Stomach (tissue), 9 donors: ENCODE measurements around the gene HIP1. TPM values are rescaled to one million over a fixed set of nuclear protein-coding genes. Genes with fewer than 3 reads are reported as not detected.
"Not testable (repeated sequence)": the region's sequence is repeated elsewhere in the genome, so short reads cannot be mapped to it uniquely, and the experiment has no call there.

Source experiments
- DNase-seq, 2 donors: peaks; one replicate each; pipeline versions ENCODE4 v3.0.0 to v3.0.0-alpha.2; 2013 to 2019
- H3K27ac ChIP-seq, 5 donors: fragments of 200-600 bp in 4 of 5; sonication (generic) in 4 of 5; one replicate each; pipeline ENCODE4 v1.5.1; 2013 to 2019; ENCODE audit warnings: mild to moderate bottlenecking in 1 of 5, moderate library complexity in 1 of 5
- H3K27me3 ChIP-seq, 3 donors: fragments of 200-600 bp; sonication (generic); one replicate each; pipeline ENCODE4 v1.5.1; 2017 to 2019; ENCODE audit warnings: mixed run types in 1 of 3
- H3K36me3 ChIP-seq, 4 donors: fragments of 200-600 bp; sonication (generic); 1 replicate in 3 of 4; 2 replicates in 1 of 4; pipeline ENCODE4 v1.5.1; 2016 to 2019
- H3K4me1 ChIP-seq, 4 donors: fragments of 200-600 bp; sonication (generic); one replicate each; pipeline ENCODE4 v1.5.1; 2016 to 2019
- H3K4me3 ChIP-seq, 4 donors: fragments of 200-600 bp; sonication (generic) in 3 of 4; one replicate each; pipeline ENCODE4 v1.5.1; 2016 to 2019; ENCODE audit warnings: mild to moderate bottlenecking in 1 of 4
- H3K9me3 ChIP-seq, 4 donors: fragments of 200-600 bp; sonication (generic); one replicate each; pipeline ENCODE4 v1.5.1; 2016 to 2019
- EP300 ChIP-seq: sonication (generic); formaldehyde crosslinking; IDR thresholded peaks from one replicate; pipeline ENCODE4 v1.6.1; 2017; ENCODE audit warnings: antibody characterized with exemption
- POLR2A ChIP-seq, 4 donors: fragments of 450-650 bp; IDR thresholded peaks; one replicate each; pipeline ENCODE4 v1.6.1; 2016; ENCODE audit warnings: antibody characterized with exemption in 4 of 4, control low read depth in 2 of 4, mild to moderate bottlenecking in 1 of 4, moderate library complexity in 1 of 4
- POLR2AphosphoS5 ChIP-seq, 3 donors: sonication (generic); formaldehyde crosslinking; IDR thresholded peaks; one replicate each; pipeline ENCODE4 v1.6.1; 2016; ENCODE audit warnings: antibody characterized with exemption in 3 of 3
- WGBS, 5 donors: extraction: QIAGEN DNeasy Blood & Tissue Kit in 3 of 5; methylation state at CpG; one replicate each; pipeline versions ENCODE4 v1.1.5 to v1.1.7; 2013 to 2018; 5-methylcytosine and 5-hydroxymethylcytosine counted together
- intact Hi-C: fragments of 100-400 bp; cut with DNase I; formaldehyde crosslinking; loops from one replicate; pipeline ENCODE4 v1.15.1; 2023; ENCODE audit warnings: low total_unique reads
- polyA plus RNA-seq, 3 donors: library from polyadenylated mRNA; stranded (reverse); fragments of 200-250 nt; gene quantifications; one replicate each; pipeline ENCODE4 v1.2.3, GENCODE V29; 2013
- total RNA-seq, 5 donors: library from RNA; depleted of rRNA; stranded (reverse); fragments of >200 nt; gene quantifications; one replicate each; pipeline versions ENCODE4 v1.1.0 to v1.2.3, GENCODE V29; 2014 to 2016
- TF ChIP-seq, protein P1 (sequence below), 7 experiments: fragments of 450-650 bp in 4 of 7; fragments of 200-600 bp in 3 of 7; sonication (generic) in 3 of 7; IDR thresholded peaks; one replicate each; pipeline ENCODE4 v1.5.1; 2016 to 2019; ENCODE audit warnings: antibody characterized with exemption in 7 of 7, control low read depth in 2 of 7, mild to moderate bottlenecking in 1 of 7
- donor health status: healthy with polysubstance abuse.
- donor health status: Bipolar disorder and iron deficiency.
- donor health status: healthy.

Gene HIP1
- total and polyA plus RNA-seq, 8 donors, result 2.8 to 15.8 (median 6.8) TPM

DNA sequence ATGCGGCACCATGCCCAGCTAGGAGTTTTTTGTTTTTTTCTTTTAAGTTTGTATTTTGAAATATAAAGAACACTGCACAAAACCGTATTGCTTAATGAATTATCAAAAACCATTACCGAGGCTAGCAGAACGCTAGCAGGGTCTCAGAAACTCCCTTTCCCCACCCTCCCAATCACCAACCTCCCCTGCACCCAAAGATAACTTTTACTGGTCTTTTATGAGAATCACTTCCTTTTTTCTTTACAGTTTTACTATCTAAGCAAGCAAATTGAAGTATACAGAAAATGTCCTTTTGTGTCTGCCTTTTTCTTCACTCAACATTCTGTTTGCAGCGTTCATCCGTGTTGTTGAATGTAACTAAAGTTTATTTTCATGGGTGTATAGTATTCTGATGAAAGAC is 13.4 kb downstream of the HIP1 start:
- WGBS, 5 donors, result 83 to 90% (median 89%) methylated on average over 6 of the region's 6 CpGs
- TF ChIP-seq EP300 (no peak), POLR2A (IDR thresholded peaks at IDR 0.05) (no peak), POLR2AphosphoS5 (IDR thresholded peaks at IDR 0.05) (no peak)
- TF ChIP-seq, protein P1, sequence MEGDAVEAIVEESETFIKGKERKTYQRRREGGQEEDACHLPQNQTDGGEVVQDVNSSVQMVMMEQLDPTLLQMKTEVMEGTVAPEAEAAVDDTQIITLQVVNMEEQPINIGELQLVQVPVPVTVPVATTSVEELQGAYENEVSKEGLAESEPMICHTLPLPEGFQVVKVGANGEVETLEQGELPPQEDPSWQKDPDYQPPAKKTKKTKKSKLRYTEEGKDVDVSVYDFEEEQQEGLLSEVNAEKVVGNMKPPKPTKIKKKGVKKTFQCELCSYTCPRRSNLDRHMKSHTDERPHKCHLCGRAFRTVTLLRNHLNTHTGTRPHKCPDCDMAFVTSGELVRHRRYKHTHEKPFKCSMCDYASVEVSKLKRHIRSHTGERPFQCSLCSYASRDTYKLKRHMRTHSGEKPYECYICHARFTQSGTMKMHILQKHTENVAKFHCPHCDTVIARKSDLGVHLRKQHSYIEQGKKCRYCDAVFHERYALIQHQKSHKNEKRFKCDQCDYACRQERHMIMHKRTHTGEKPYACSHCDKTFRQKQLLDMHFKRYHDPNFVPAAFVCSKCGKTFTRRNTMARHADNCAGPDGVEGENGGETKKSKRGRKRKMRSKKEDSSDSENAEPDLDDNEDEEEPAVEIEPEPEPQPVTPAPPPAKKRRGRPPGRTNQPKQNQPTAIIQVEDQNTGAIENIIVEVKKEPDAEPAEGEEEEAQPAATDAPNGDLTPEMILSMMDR (IDR thresholded peaks at IDR 0.05), result no peak
- Histone ChIP-seq H3K9me3 (no peaks in the 10 kb centered on the region), H3K27ac (no peak overlapping the region), H3K36me3 (no peaks in the 10 kb centered on the region), H3K4me1 (peaks cover 6 to 16% (median 14%) of the 10 kb centered on the region in 4 donors), H3K4me3 (no peak overlapping the region), H3K27me3 (no peaks in the 10 kb centered on the region)
- intact Hi-C loops, result loop anchor here (10.0 kb wide), 1 partner anchor 61 kb away; no protein-coding TSS in a partner anchor
- DNase-seq, result no peak

DNA sequence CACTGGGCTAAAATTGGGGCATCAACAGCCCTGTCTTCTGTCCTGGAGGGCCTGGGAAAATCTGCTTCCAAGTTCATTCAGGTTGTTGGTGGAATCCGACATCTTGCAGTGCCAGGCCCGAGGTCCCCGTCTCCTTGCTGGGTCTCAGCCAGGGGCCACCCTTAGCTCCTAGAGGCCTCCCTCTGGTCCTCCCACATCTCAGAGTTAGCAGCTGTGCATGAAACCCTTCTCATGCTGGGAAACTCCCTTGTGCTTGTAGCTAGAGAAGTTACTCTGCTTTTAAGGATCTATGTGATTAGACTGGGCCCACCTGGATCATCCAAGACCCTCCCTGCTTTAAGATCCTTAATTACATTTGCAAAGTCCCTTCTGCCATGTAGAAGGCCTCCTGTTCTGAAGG is 15.3 kb downstream of the HIP1 start:
- H3K27ac ChIP-seq, result no peak overlapping the region
- no peak for TF ChIP-seq POLR2AphosphoS5 (IDR thresholded peaks at IDR 0.05)

DNA sequence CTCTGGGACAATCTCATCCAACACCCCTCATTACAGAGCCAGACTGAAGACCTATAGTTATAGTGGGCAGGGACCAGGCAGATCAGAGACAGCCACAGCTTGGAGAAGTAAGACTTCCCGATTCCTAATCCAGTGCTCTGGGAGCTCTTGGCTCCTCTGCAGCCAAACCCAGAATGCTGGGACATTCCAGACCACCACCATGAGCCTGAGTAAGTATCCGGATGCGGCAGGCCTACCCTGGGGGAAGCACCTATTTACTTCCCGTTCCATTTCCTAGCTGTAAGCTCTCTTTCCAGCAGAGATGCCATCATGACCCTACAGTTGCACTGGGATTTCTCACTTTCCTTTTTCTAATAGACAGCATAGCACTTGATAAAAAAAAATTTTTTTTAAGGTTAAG is 16.4 kb downstream of the HIP1 start:
- TF ChIP-seq, protein P1 (IDR thresholded peaks at IDR 0.05), result no peak
- TF ChIP-seq POLR2AphosphoS5 (IDR thresholded peaks at IDR 0.05) (no peak), POLR2A (IDR thresholded peaks at IDR 0.05) (no peak), EP300 (no peak)
- no peaks in the 10 kb centered on the region for H3K36me3 ChIP-seq
- H3K4me3 ChIP-seq, result no peak overlapping the region
- H3K27ac ChIP-seq, result no peak overlapping the region
- no peaks in the 10 kb centered on the region for H3K9me3 ChIP-seq
- peaks cover 0 to 3% (median under 1%) of the 10 kb centered on the region in 4 donors for H3K4me1 ChIP-seq
- H3K27me3 ChIP-seq, result no peaks in the 10 kb centered on the region
- DNase-seq, result peak in 1 of 2 donors; percentile 12
- 31 to 63% (median 48%) methylated on average over 3 to 4 of the region's 4 CpGs for WGBS, 5 donors
- intact Hi-C loops, result loop anchor here (10.0 kb wide), 1 partner anchor 58 kb away; no protein-coding TSS in a partner anchor

More for the DNA sequence above, 15.3 kb downstream of the HIP1 start:
- no peaks in the 10 kb centered on the region for H3K9me3 ChIP-seq
- DNase-seq, result no peak
- H3K36me3 ChIP-seq, result no peaks in the 10 kb centered on the region
- H3K4me1 ChIP-seq, result peaks cover 3 to 13% (median 10%) of the 10 kb centered on the region in 4 donors
- H3K4me3 ChIP-seq, result no peak overlapping the region
- intact Hi-C loops, result loop anchor here (10.0 kb wide), 1 partner anchor 59 kb away; no protein-coding TSS in a partner anchor
- 58 to 68% (median 62%) methylated on average over 3 of the region's 3 CpGs for WGBS, 5 donors
- H3K27me3 ChIP-seq, result no peaks in the 10 kb centered on the region

DNA sequence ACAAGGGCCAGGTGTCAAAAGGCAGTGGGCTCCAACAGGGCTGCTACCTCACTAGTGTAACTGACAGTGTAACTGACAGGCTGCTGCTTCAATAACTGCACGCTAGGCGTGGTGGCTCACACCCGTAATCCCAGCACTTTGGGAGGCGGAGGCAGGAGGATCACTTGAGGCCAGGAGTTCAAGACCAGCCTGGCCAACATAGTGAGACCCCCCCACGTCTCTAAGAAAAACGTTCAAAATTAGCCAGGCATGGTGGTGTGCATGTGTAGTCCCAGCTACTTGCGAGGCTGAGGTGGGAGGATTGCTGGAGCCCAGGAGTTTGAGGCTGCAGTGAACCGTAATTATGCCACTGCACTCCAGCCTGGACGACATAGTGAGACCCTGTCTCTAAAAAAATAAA is 16.8 kb downstream of the HIP1 start:
- 89 to 94% (median 93%) methylated on average over 8 to 9 of the region's 9 CpGs for WGBS, 5 donors
- not testable (repeated sequence) for DNase-seq, H3K4me1 ChIP-seq, H3K9me3 ChIP-seq, H3K27me3 ChIP-seq, H3K36me3 ChIP-seq, H3K4me3 ChIP-seq, H3K27ac ChIP-seq
- intact Hi-C loops, result loop anchor here (10.0 kb wide), 1 partner anchor 57 kb away; no protein-coding TSS in a partner anchor

DNA sequence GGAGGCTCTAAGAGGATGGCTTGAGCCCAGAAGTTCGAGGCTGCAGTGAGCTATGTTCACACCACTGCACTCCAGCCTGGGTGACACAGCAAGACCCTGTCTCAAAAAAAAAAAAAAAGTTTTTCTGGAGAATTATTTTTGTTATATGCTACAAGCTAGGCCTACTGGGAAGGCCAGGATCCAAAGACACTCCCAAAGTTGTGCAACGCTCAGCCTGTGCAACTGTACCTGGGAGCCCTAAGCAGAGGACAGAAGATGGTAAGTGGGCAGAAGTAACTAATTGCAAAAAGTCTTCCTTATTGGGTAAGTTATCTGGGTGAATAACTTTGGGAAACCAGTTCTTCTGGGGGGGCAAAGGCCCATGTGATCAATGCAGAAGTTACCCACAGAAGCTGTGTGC is 17.3 kb downstream of the HIP1 start:
- Histone ChIP-seq H3K4me1 (peaks cover 0 to 3% (median 0%) of the 10 kb centered on the region in 4 donors), H3K27ac (no peak overlapping the region), H3K4me3 (no peak overlapping the region), H3K9me3 (no peaks in the 10 kb centered on the region), H3K36me3 (no peaks in the 10 kb centered on the region), H3K27me3 (no peaks in the 10 kb centered on the region)
- no peak for DNase-seq
- intact Hi-C loops, result loop anchor here (10.0 kb wide), 1 partner anchor 57 kb away; no protein-coding TSS in a partner anchor
- 80 to 92% (median 85%) methylated on average over 2 of the region's 2 CpGs for WGBS, 5 donors
- TF ChIP-seq EP300 (no peak), POLR2A (IDR thresholded peaks at IDR 0.05) (no peak), POLR2AphosphoS5 (IDR thresholded peaks at IDR 0.05) (no peak)
- TF ChIP-seq, protein P1 (IDR thresholded peaks at IDR 0.05), result no peak
